Gastroesophageal sphincter (tissue), 4 donors: Measurements from ENCODE around the gene ANKRD1. TPM values are rescaled to one million over a fixed set of nuclear protein-coding genes. Genes with fewer than 3 reads are reported as not detected.

Source experiments
- ATAC-seq: fragments of 150-250 bp; one replicate; pipeline ENCODE4 v1.9.1; 2016; ENCODE audit warnings: mild to moderate bottlenecking, moderate library complexity
- H3K27ac ChIP-seq, 4 donors: fragments of 200-600 bp; sonication (generic) in 3 of 4; 1 replicate in 3 of 4; 2 replicates in 1 of 4; pipeline ENCODE4 v1.5.1; 2016 to 2019
- H3K27me3 ChIP-seq: fragments of 200-600 bp; sonication (generic); one replicate; pipeline ENCODE4 v1.5.1; 2019
- H3K36me3 ChIP-seq, 2 donors: fragments of 200-600 bp; sonication (generic); one replicate each; pipeline ENCODE4 v1.5.1; 2019; ENCODE audit warnings: control low read depth in 1 of 2
- H3K4me1 ChIP-seq, 3 donors: fragments of 200-600 bp; sonication (generic); 1 replicate in 2 of 3; 2 replicates in 1 of 3; pipeline ENCODE4 v1.5.1; 2016 to 2019; ENCODE audit warnings: control low read depth in 2 of 3
- H3K4me3 ChIP-seq, 2 donors: fragments of 200-600 bp; sonication (generic); one replicate each; pipeline ENCODE4 v1.5.1; 2019; ENCODE audit warnings: mild to moderate bottlenecking in 1 of 2, moderate library complexity in 1 of 2
- H3K9me3 ChIP-seq, 3 donors: fragments of 200-600 bp; sonication (generic); one replicate each; pipeline ENCODE4 v1.5.1; 2017 to 2019; ENCODE audit warnings: control low read depth in 2 of 3
- CTCF ChIP-seq, 4 experiments: fragments of 200-600 bp in 2 of 4; fragments of 450-650 bp in 2 of 4; sonication (generic) in 1 of 4; IDR thresholded peaks; one replicate each; pipeline ENCODE4 v1.5.1; 2017 to 2019; ENCODE audit warnings: antibody characterized with exemption in 4 of 4, mild to moderate bottlenecking in 2 of 4, moderate library complexity in 2 of 4
- EP300 ChIP-seq: sonication (generic); formaldehyde crosslinking; IDR thresholded peaks from one replicate; pipeline ENCODE4 v1.6.1; 2017; ENCODE audit warnings: antibody characterized with exemption, mild to moderate bottlenecking
- POLR2A ChIP-seq, 2 donors: fragments of 450-650 bp; IDR thresholded peaks; one replicate each; pipeline ENCODE4 v1.6.1; 2017; ENCODE audit warnings: antibody characterized with exemption in 2 of 2, mild to moderate bottlenecking in 2 of 2, moderate library complexity in 1 of 2
- POLR2AphosphoS5 ChIP-seq: sonication (generic); formaldehyde crosslinking; IDR thresholded peaks from one replicate; pipeline ENCODE4 v1.6.1; 2017; ENCODE audit warnings: antibody characterized with exemption
- WGBS, 2 donors: methylation state at CpG; one replicate each; pipeline ENCODE4 v1.1.5; 2018; ENCODE audit warnings: low coverage in 1 of 2; 5-methylcytosine and 5-hydroxymethylcytosine counted together
- total RNA-seq, 4 donors: library from RNA; depleted of rRNA; stranded (reverse); fragments of >200 nt; gene quantifications; one replicate each; pipeline ENCODE4 v1.1.0, GENCODE V29; 2016

Gene ANKRD1
- total RNA-seq, 4 donors from 2014 or later, result not detected

- H3K27ac ChIP-seq, result no peak overlapping the region
- 42 to 59% methylated on average over 2 to 5 of the region's 5 CpGs for WGBS, 2 donors
Measured at GRCh38 chr10:90929179-90929578, 8.3 kb upstream of the ANKRD1 start.

GRCh38 chr10:90927293-90927692 lies 6.4 kb upstream of the ANKRD1 start:
- Histone ChIP-seq H3K4me3 (no peak overlapping the region), H3K27ac (no peak overlapping the region), H3K4me1 (peaks cover 0 to 15% (median 8%) of the 10 kb centered on the region in 3 donors), H3K27me3 (peaks cover 18% of the 10 kb centered on the region), H3K36me3 (no peaks in the 10 kb centered on the region), H3K9me3 (no peaks in the 10 kb centered on the region)
- 81 to 100% methylated on average over 2 of the region's 2 CpGs for WGBS, 2 donors
- TF ChIP-seq POLR2AphosphoS5 (no peak), POLR2A (IDR thresholded peaks at IDR 0.05) (no peak), EP300 (no peak), CTCF (IDR thresholded peaks at IDR 0.05) (no peak)
- ATAC-seq, result no peak

More at GRCh38 chr10:90929179-90929578, 8.3 kb upstream of the ANKRD1 start:
- peaks cover 18% of the 10 kb centered on the region for H3K27me3 ChIP-seq
- no peaks in the 10 kb centered on the region for H3K36me3 ChIP-seq
- H3K4me3 ChIP-seq, result no peak overlapping the region
- no peaks in the 10 kb centered on the region for H3K9me3 ChIP-seq
- H3K4me1 ChIP-seq, result peaks cover 0 to 15% (median 8%) of the 10 kb centered on the region in 3 donors
- TF ChIP-seq EP300 (no peak), CTCF (IDR thresholded peaks at IDR 0.05) (no peak), POLR2A (IDR thresholded peaks at IDR 0.05) (no peak), POLR2AphosphoS5 (no peak)
- ATAC-seq, result no peak

GRCh38 chr10:90925079-90926029 lies 4.5 kb upstream of the ANKRD1 start:
- no peak overlapping the region for H3K27ac ChIP-seq

GRCh38 chr10:90924552-90924951 lies 3.7 kb upstream of the ANKRD1 start:
- no peaks in the 10 kb centered on the region for H3K36me3 ChIP-seq
- no peak overlapping the region for H3K4me3 ChIP-seq
- H3K9me3 ChIP-seq, result no peaks in the 10 kb centered on the region
- no peak for ATAC-seq
- 79 to 80% methylated on average over 2 to 3 of the region's 3 CpGs for WGBS, 2 donors
- no peaks in the 10 kb centered on the region for H3K4me1 ChIP-seq
- TF ChIP-seq POLR2A (IDR thresholded peaks at IDR 0.05), result no peak
- TF ChIP-seq CTCF (IDR thresholded peaks at IDR 0.05), result no peak
- no peak for TF ChIP-seq POLR2AphosphoS5
- no peak for TF ChIP-seq EP300
- no peak overlapping the region for H3K27ac ChIP-seq
- peaks cover 39% of the 10 kb centered on the region for H3K27me3 ChIP-seq

More at GRCh38 chr10:90925079-90926029, 4.5 kb upstream of the ANKRD1 start:
- ATAC-seq, result no peak
- Histone ChIP-seq H3K4me1 (peaks cover 0 to 8% (median 5%) of the 10 kb centered on the region in 3 donors), H3K4me3 (no peak overlapping the region), H3K9me3 (no peaks in the 10 kb centered on the region), H3K36me3 (no peaks in the 10 kb centered on the region), H3K27me3 (peaks cover 31% of the 10 kb centered on the region)
- TF ChIP-seq EP300, result no peak
- TF ChIP-seq POLR2A (IDR thresholded peaks at IDR 0.05), result no peak
- TF ChIP-seq POLR2AphosphoS5, result no peak
- no peak for TF ChIP-seq CTCF (IDR thresholded peaks at IDR 0.05)
- WGBS, 2 donors, result 94 to 100% methylated on average over 4 to 5 of the region's 5 CpGs
